ENCODE data around the gene BTBD9. TPM values are rescaled to one million over a fixed set of nuclear protein-coding genes. Genes with fewer than 3 reads are reported as not detected.

BTBD9 gene
- total and polyA plus RNA-seq, 2 donors (not counting 3 experiments of a cell fraction or from before 2014, with no cell fraction given): 4.9 to 15.0 TPM

- Histone ChIP-seq H3K9me3 (replicated peaks; ENCODE audit: control insufficient read depth, insufficient read depth, low read length) (no peaks in the 10 kb centered on the region), H3K9me1 (replicated peaks; ENCODE audit: control insufficient read depth, extremely low read depth, insufficient read depth, low read length) (no peaks in the 10 kb centered on the region), H3K27me3 (ENCODE audit: control insufficient read depth in 2 of 2, insufficient read depth in 2 of 2, low read length in 2 of 2) (no peaks in the 10 kb centered on the region), H2AFZ (ENCODE audit: low read depth, low read length) (no peak overlapping the region), H3K4me2 (ENCODE audit: insufficient read depth, low read length) (no peak overlapping the region), H3K9ac (replicated peaks; ENCODE audit: extremely low read depth, insufficient read depth, low read length) (no peak overlapping the region), H3K27ac (ENCODE audit: insufficient read depth, low read depth, low read length) (no peak overlapping the region), H3K4me1 (ENCODE audit: control insufficient read depth, extremely low read depth, insufficient read depth, low read length) (no peaks in the 10 kb centered on the region), H3K36me3 (ENCODE audit: control insufficient read depth in 2 of 2, extremely low read depth in 1 of 2, insufficient read depth in 2 of 2, low read length in 2 of 2) (no peaks in the 10 kb centered on the region), H4K20me1 (replicated peaks; ENCODE audit: control insufficient read depth, extremely low read depth, insufficient read depth, low read length) (no peaks in the 10 kb centered on the region), H3K79me2 (ENCODE audit: control insufficient read depth, insufficient read depth, low read length) (no peaks in the 10 kb centered on the region), H3K4me3 (replicated peaks in 1 of 3; ENCODE audit: insufficient read depth in 1 of 3, low read depth in 1 of 3, low read length in 3 of 3) (no peak overlapping the region)
- intact Hi-C loops (cut with micrococcal nuclease) (no loop called here), dilution Hi-C loops (cut with MboI; ENCODE audit: extremely low pct_ligation_motif_present, low sequenced_read_pairs) (no loop called here)
- FAIRE-seq (no peak), DNase-seq (ENCODE audit: low read depth, low spot score) (no peak)
- TF ChIP-seq GATA2 (IDR thresholded peaks at IDR 0.05; ENCODE audit: insufficient read depth, insufficient read length, low read depth, low read length) (no peak), POLR2AphosphoS5 (IDR thresholded peaks at IDR 0.05; ENCODE audit: insufficient read depth, low read depth, low read length) (no peak), FOS (IDR thresholded peaks at IDR 0.05; ENCODE audit: borderline replicate concordance, insufficient read depth, low read length) (no peak), CTCF (IDR thresholded peaks at IDR 0.05; ENCODE audit: extremely low read depth in 1 of 2, insufficient read depth in 1 of 2, low read depth in 1 of 2, low read length in 2 of 2) (no peak), EZH2 (IDR thresholded peaks at IDR 0.05; ENCODE audit: borderline replicate concordance, low read depth, low read length, severe bottlenecking) (no peak)
- BruUV-seq (replicated peaks): no TSS peak
- ChIA-PET POLR2A (no interaction called here), CTCF (no interaction called here)
Measured at GRCh38 chr6:38316099-38316868, 323.4 kb downstream of the BTBD9 start.

Measured in endothelial cell of umbilical vein (primary cell).